ENCODE data around the gene HNRNPL.
"Not testable (repeated sequence)": the region's sequence is repeated elsewhere in the genome, so short reads cannot be mapped to it uniquely, and the experiment has no call there.

Gene HNRNPL

GRCh38 chr19:38826856-38827551, 22.8 kb downstream of the HNRNPL start:
- Histone ChIP-seq H3K9me3 (no peaks in the 10 kb centered on the region), H3K4me3 (ENCODE audit: low read depth, low read length) (no peak overlapping the region), H3K4me1 (no peaks in the 10 kb centered on the region), H3K27me3 (no peaks in the 10 kb centered on the region), H3K36me3 (0 out of 2 replicates have a peak, but pooled peaks cover 3% of the 10 kb centered on the region)
- TF ChIP-seq CTCF (IDR thresholded peaks at IDR 0.05; ENCODE audit: low read depth, low read length), result no peak
- DNase-seq, result no peak

- H3K27me3 ChIP-seq; H3K36me3 ChIP-seq; H3K4me3 ChIP-seq (ENCODE audit: low read depth, low read length); DNase-seq; H3K4me1 ChIP-seq; H3K9me3 ChIP-seq: not testable (repeated sequence)
These were observed 23.9 kb downstream of the HNRNPL start for GRCh38 chr19:38825936-38826335.

- not testable (repeated sequence) for H3K36me3 ChIP-seq; H3K27me3 ChIP-seq; H3K4me3 ChIP-seq (ENCODE audit: low read depth, low read length); H3K9me3 ChIP-seq; H3K4me1 ChIP-seq; DNase-seq
These were observed 28.5 kb downstream of the HNRNPL start for GRCh38 chr19:38821230-38821825.

- DNase-seq, result no peak
- H3K36me3 ChIP-seq, result no peaks in the 10 kb centered on the region
- H3K27me3 ChIP-seq, result no peaks in the 10 kb centered on the region
- H3K4me3 ChIP-seq (ENCODE audit: low read depth, low read length), result no peak overlapping the region
- H3K4me1 ChIP-seq, result peaks cover 6% of the 10 kb centered on the region
- TF ChIP-seq CTCF (IDR thresholded peaks at IDR 0.05; ENCODE audit: low read depth, low read length), result no peak
- H3K9me3 ChIP-seq, result no peaks in the 10 kb centered on the region
These were observed 30.4 kb downstream of the HNRNPL start for GRCh38 chr19:38819231-38819920.

- DNase-seq, result no peak
- peaks cover 6% of the 10 kb centered on the region for H3K4me1 ChIP-seq
- no peaks in the 10 kb centered on the region for H3K36me3 ChIP-seq
- H3K27me3 ChIP-seq, result no peaks in the 10 kb centered on the region
- TF ChIP-seq CTCF (IDR thresholded peaks at IDR 0.05; ENCODE audit: low read depth, low read length), result no peak
- H3K4me3 ChIP-seq (ENCODE audit: low read depth, low read length), result no peak overlapping the region
- no peaks in the 10 kb centered on the region for H3K9me3 ChIP-seq
These were observed 32.7 kb downstream of the HNRNPL start for GRCh38 chr19:38817081-38817480.

- TF ChIP-seq CTCF (IDR thresholded peaks at IDR 0.05; ENCODE audit: low read depth, low read length), result no peak
- Histone ChIP-seq H3K27me3 (no peaks in the 10 kb centered on the region), H3K36me3 (no peaks in the 10 kb centered on the region), H3K4me3 (ENCODE audit: low read depth, low read length) (no peak overlapping the region), H3K9me3 (no peaks in the 10 kb centered on the region), H3K4me1 (peaks cover 6% of the 10 kb centered on the region)
- no peak for DNase-seq
These were observed 33.5 kb downstream of the HNRNPL start for GRCh38 chr19:38816131-38816750.
